Activated B cell treated with CpG ODN at 0.5 μM for 24 hours (primary cell): ENCODE data around the gene FMO2. TPM values are rescaled to one million over a fixed set of nuclear protein-coding genes. Genes with fewer than 3 reads are reported as not detected.

Experiments
- ATAC-seq: fragments of 200-7000 bp; cut with Tn5 transposase; one replicate; pipeline ENCODE4 v1.10.0; 2021; ENCODE audit warnings: low read depth, mild to moderate bottlenecking, moderate library complexity
- CTCF ChIA-PET: fragments of 350-600 bp; sonication (Branson Sonifier 250); formaldehyde crosslinking; loops from one replicate; lab custom pipeline; 2021; ENCODE audit warnings: antibody characterized with exemption; lab: Charles Lee
- POLR2A ChIA-PET: fragments of 350-600 bp; sonication (Branson Sonifier 250); formaldehyde crosslinking; loops from one replicate; lab custom pipeline; 2021; ENCODE audit warnings: antibody characterized with exemption; lab: Charles Lee
- DNase-seq: peaks from one replicate; pipeline ENCODE4 v3.0.0; 2022
- H3K27ac Mint-ChIP-seq: one replicate; pipeline ENCODE4 v1.8.0; 2020; ENCODE audit warnings: mixed read lengths
- H3K27me3 Mint-ChIP-seq: one replicate; pipeline ENCODE4 v1.8.0; 2021; ENCODE audit warnings: mixed read lengths
- H3K36me3 Mint-ChIP-seq: one replicate; pipeline ENCODE4 v1.8.0; 2021; ENCODE audit warnings: low read depth, mixed read lengths
- H3K4me1 Mint-ChIP-seq: one replicate; pipeline ENCODE4 v1.8.0; 2021; ENCODE audit warnings: mixed read lengths
- H3K4me3 Mint-ChIP-seq: one replicate; pipeline ENCODE4 v1.8.0; 2020; ENCODE audit warnings: mild to moderate bottlenecking, mixed read lengths
- H3K9me3 Mint-ChIP-seq: one replicate; pipeline ENCODE4 v1.8.0; 2020; ENCODE audit warnings: mixed read lengths
- intact Hi-C: fragments of 100-400 bp; cut with micrococcal nuclease; formaldehyde crosslinking; loops from one replicate; pipeline ENCODE4 v1.15.1; 2024
- total RNA-seq: library from RNA; stranded (reverse); gene quantifications from 2 replicates; pipeline ENCODE4 v1.2.3, GENCODE V29; 2022
- TF ChIP-seq, protein P1 (sequence below): fragments of 200-600 bp; IDR thresholded peaks from one replicate; pipeline ENCODE4 v1.8.0; 2022; ENCODE audit warnings: antibody characterized with exemption, mild to moderate bottlenecking

The FMO2 gene
- total RNA-seq, 1 donor from 2014 or later: not detected

DNA sequence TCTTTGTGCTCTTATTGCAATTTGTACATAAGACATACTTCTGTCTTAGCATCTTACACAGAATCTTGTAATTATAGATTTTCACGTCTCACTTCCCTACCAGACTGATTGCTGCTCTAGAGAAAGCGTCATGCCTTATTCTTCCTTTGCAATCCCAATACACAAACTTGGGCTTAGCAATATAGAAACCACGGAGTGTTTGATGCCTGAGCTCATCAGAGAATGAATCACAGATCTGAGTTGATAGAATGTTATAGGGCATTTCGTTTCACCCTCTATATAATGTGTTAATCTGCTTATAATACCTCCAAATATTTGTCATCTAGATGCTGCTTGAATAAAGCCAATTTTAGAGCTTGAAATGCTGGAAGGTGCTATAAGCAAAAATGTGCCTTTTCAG lies 69.8 kb downstream of the FMO2 start:
- H3K36me3 Mint-ChIP-seq: no peaks in the 10 kb centered on the region
- ATAC-seq (no peak), DNase-seq (no peak)
- H3K4me1 Mint-ChIP-seq: peaks cover 17% of the 10 kb centered on the region
- H3K9me3 Mint-ChIP-seq: no peaks in the 10 kb centered on the region
- ChIA-PET POLR2A (no interaction called here), CTCF (interaction anchor here (1.4 kb wide), 1 partner anchor 9 kb away, joined by 9 read pairs; no protein-coding TSS in a partner anchor)
- TF ChIP-seq, protein P1, sequence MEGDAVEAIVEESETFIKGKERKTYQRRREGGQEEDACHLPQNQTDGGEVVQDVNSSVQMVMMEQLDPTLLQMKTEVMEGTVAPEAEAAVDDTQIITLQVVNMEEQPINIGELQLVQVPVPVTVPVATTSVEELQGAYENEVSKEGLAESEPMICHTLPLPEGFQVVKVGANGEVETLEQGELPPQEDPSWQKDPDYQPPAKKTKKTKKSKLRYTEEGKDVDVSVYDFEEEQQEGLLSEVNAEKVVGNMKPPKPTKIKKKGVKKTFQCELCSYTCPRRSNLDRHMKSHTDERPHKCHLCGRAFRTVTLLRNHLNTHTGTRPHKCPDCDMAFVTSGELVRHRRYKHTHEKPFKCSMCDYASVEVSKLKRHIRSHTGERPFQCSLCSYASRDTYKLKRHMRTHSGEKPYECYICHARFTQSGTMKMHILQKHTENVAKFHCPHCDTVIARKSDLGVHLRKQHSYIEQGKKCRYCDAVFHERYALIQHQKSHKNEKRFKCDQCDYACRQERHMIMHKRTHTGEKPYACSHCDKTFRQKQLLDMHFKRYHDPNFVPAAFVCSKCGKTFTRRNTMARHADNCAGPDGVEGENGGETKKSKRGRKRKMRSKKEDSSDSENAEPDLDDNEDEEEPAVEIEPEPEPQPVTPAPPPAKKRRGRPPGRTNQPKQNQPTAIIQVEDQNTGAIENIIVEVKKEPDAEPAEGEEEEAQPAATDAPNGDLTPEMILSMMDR: no peak
- intact Hi-C loops: no loop called here
- H3K4me3 Mint-ChIP-seq: no peak overlapping the region
- peaks cover 4% of the 10 kb centered on the region for H3K27me3 Mint-ChIP-seq
- no peak overlapping the region for H3K27ac Mint-ChIP-seq

DNA sequence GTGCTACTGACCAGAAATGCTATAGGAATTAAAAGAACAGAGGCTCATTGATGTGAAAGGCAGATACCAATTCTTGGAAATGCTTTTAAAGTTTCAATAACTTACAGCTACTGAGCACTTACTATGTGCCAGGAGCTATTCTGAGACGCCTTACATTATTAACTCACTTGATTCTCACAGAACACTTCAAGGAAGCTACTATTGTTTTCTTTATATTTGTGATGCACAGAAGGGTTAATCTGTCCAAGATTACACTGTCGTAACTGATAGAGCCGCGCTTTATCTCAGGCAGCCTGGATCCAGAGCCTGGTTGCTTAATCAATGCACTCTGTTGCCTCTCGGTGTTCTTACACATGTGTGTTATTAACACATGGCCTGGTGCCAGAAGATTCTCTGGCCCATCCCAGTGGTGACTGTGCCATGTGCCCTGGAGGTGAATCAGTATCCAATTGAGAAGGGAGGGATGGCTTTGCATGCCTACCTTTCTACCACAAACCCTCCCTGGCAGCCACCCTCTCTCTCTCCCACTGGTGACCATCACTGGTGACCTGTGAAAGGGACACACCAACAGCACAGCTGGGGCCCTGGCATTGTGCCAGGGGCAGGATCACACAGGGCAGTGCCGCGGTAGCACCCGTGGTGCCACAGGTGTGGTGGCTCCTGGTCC lies 72.0 kb downstream of the FMO2 start:
- no peak for ATAC-seq
- intact Hi-C loops: no loop called here
- peaks cover 10% of the 10 kb centered on the region for H3K4me1 Mint-ChIP-seq
- H3K27me3 Mint-ChIP-seq: peaks cover 4% of the 10 kb centered on the region
- ChIA-PET CTCF (interaction anchor here (0.7 to 1.5 kb wide), 2 partner anchors 11 to 57 kb away, joined by 3 to 8 read pairs; partner anchors contain the start of gene FMO4), POLR2A (no interaction called here)
- no peak overlapping the region for H3K4me3 Mint-ChIP-seq
- no peak for DNase-seq
- no peaks in the 10 kb centered on the region for H3K36me3 Mint-ChIP-seq
- H3K27ac Mint-ChIP-seq: no peak overlapping the region
- no peaks in the 10 kb centered on the region for H3K9me3 Mint-ChIP-seq
- TF ChIP-seq, protein P1: no peak

DNA sequence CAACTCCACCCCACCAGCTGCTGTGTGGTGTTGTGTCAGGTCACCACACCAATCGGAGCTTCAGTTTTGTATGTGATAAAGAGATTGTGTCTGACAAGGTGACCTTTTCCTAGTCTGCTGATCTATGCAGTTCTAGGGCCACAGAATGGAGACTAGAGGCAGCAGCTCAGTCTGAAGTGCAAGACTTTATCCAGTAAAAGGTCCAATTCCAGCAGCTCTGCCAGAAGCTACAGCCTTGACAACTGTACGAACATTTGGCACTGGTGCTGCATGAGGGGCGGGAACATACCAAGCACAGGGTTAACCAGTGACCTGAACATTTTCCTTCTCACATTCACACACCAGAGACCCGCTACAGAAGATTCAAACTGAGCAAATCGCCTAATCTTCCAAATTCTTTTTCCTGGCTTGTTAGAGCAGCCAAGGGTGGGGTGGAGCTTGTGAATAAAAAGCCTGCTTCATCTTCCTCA lies 72.5 kb downstream of the FMO2 start:
- Mint-ChIP-seq H3K27ac (no peak overlapping the region), H3K27me3 (no peaks in the 10 kb centered on the region), H3K36me3 (no peaks in the 10 kb centered on the region), H3K4me1 (peaks cover 5% of the 10 kb centered on the region), H3K9me3 (no peaks in the 10 kb centered on the region), H3K4me3 (no peak overlapping the region)
- intact Hi-C loops: no loop called here
- DNase-seq: no peak
- TF ChIP-seq, protein P1: no peak
- POLR2A ChIA-PET: no interaction called here
- CTCF ChIA-PET: interaction anchor here (1.5 kb wide), 1 partner anchor 12 kb away, joined by 8 read pairs; no protein-coding TSS in a partner anchor
- no peak for ATAC-seq

DNA sequence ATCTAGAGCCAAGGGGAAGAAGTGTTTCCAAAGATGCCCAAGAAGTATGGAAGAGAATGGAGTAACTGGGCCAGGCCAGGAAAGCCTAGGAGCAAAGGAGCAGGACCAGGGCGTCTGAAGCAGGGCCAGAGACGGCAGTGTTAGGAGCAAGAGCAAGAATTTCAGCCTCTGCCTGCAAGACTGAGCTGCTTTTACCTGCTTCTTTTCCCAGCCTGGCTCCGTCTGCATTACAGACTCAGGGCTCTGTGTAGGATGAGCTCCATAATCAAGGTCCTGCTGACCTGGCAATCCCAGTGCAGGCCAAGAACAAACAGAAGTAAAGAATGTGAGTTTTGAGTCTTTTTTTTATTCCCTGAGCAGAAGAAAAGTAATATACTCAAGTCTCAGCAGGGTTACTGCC lies 73.3 kb downstream of the FMO2 start:
- TF ChIP-seq, protein P1: no peak
- H3K27me3 Mint-ChIP-seq: no peaks in the 10 kb centered on the region
- ChIA-PET POLR2A (no interaction called here), CTCF (no interaction called here)
- H3K4me3 Mint-ChIP-seq: no peak overlapping the region
- H3K36me3 Mint-ChIP-seq: no peaks in the 10 kb centered on the region
- H3K27ac Mint-ChIP-seq: no peak overlapping the region
- H3K9me3 Mint-ChIP-seq: no peaks in the 10 kb centered on the region
- ATAC-seq (no peak), DNase-seq (no peak)
- intact Hi-C loops: no loop called here
- H3K4me1 Mint-ChIP-seq: no peaks in the 10 kb centered on the region

DNA sequence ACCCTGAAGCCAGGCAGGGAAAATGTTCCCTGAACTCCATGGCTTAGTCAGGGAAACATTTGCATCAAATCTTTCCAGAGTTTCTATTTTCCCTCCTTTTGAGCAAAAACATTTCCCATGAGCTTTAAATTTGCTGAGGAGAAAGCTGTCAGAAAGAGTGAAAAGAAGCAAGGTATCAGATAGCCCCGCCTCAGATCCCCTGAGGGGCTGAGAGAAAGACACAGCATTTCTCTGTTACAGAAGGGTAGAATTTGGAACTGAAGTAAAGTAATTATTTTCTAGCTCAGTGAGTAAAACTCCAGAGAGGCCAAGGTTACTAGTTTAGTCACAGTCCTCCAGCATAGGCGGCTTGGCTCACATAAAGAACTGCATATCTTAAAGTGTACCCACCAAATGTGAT lies 73.8 kb downstream of the FMO2 start:
- Mint-ChIP-seq H3K4me1 (no peaks in the 10 kb centered on the region), H3K27ac (no peak overlapping the region), H3K36me3 (no peaks in the 10 kb centered on the region), H3K9me3 (no peaks in the 10 kb centered on the region), H3K27me3 (no peaks in the 10 kb centered on the region), H3K4me3 (no peak overlapping the region)
- ChIA-PET CTCF (no interaction called here), POLR2A (no interaction called here)
- DNase-seq (no peak), ATAC-seq (no peak)
- TF ChIP-seq, protein P1: no peak
- intact Hi-C loops: no loop called here

Other genes starting within 250 kb of the FMO2 start
- not detected in 2 replicates for gene MROH9, start 249.8 kb upstream of the FMO2 start, total RNA-seq
- gene FMO3, start 94.4 kb upstream of the FMO2 start, total RNA-seq: not detected in 2 replicates
- 0.12 and 1.1 TPM in 2 replicates for gene FMO1, start 63.2 kb downstream of the FMO2 start, total RNA-seq
- 3.0 and 3.4 TPM in 2 replicates for gene FMO4, start 128.9 kb downstream of the FMO2 start, total RNA-seq